ENCODE data around the gene OSGEP.
A peak's percentile ranks its signal among the peaks of the same experiment; 100 is the strongest.
"Not testable (repeated sequence)": the region's sequence is repeated elsewhere in the genome, so short reads cannot be mapped to it uniquely, and the experiment has no call there.

The OSGEP gene

GRCh38 chr14:20469242-20469889 lies 14.8 kb upstream of the OSGEP start, which contains the start of gene PNP:
TSS of gene PNP (plus strand) at chr14:20469406. CDS start at chr14:20469525, 119 bp downstream.
- peak; percentile 81 for DNase-seq

GRCh38 chr14:20468764-20469241 lies 14.2 kb upstream of the OSGEP start:
- no peak for DNase-seq

- peak; percentile 97 for DNase-seq
Measured at GRCh38 chr14:20461225-20462141, 6.9 kb upstream of the OSGEP start, which contains the start of gene PIP4P1. TSS of gene PIP4P1 (minus strand) at chr14:20461434. CDS start at chr14:20461325, 109 bp downstream.

GRCh38 chr14:20460458-20461224 lies 6.0 kb upstream of the OSGEP start:
- DNase-seq: peak; percentile 44

- no peak for DNase-seq
Measured at GRCh38 chr14:20458031-20458789, 3.6 kb upstream of the OSGEP start.

GRCh38 chr14:20456971-20457370 lies 2.4 kb upstream of the OSGEP start:
- no peak for DNase-seq

GRCh38 chr14:20455355-20456300 lies 1.0 kb upstream of the OSGEP start:
- no peak for DNase-seq

- not testable (repeated sequence) for DNase-seq
Measured at GRCh38 chr14:20452831-20453230, 1.8 kb downstream of the OSGEP start.

- no peak for DNase-seq
Measured at GRCh38 chr14:20446889-20447288, 7.7 kb downstream of the OSGEP start.

- not testable (repeated sequence) for DNase-seq
Measured at GRCh38 chr14:20443650-20444049, 11.0 kb downstream of the OSGEP start.

GRCh38 chr14:20441461-20441860 lies 13.2 kb downstream of the OSGEP start:
- DNase-seq: no peak

- no peak for DNase-seq
Measured at GRCh38 chr14:20440882-20441281, 13.7 kb downstream of the OSGEP start.

GRCh38 chr14:20440465-20440864 lies 14.1 kb downstream of the OSGEP start:
- DNase-seq: no peak

GRCh38 chr14:20438664-20439063 lies 15.9 kb downstream of the OSGEP start:
- no peak for DNase-seq

GRCh38 chr14:20436363-20436755 lies 18.3 kb downstream of the OSGEP start:
- DNase-seq: no peak

GRCh38 chr14:20435582-20436362 lies 18.8 kb downstream of the OSGEP start, which contains the start of gene KLHL33:
TSS of gene KLHL33 (minus strand) at chr14:20436166. CDS start at chr14:20435811, 355 bp downstream.
- no peak for DNase-seq

- DNase-seq: no peak
Measured at GRCh38 chr14:20434701-20435581, 19.7 kb downstream of the OSGEP start.

GRCh38 chr14:20429801-20430669 lies 24.6 kb downstream of the OSGEP start:
- DNase-seq: no peak

Measured in activated CD4-positive, alpha-beta T cell treated with anti-CD3 and anti-CD28 coated beads for 1 hour (primary cell).